ENCODE data around the gene UNC5A.

UNC5A gene

GRCh38 chr5:176810081-176810597 lies at the start of gene UNC5A:
TSS of gene UNC5A (plus strand) at chr5:176810559. CDS start at chr5:176810751, 192 bp downstream.
- H3K36me3 ChIP-seq (ENCODE audit: control insufficient read depth in 2 of 2, insufficient read depth in 2 of 2, low read length in 2 of 2), result no peaks in the 10 kb centered on the region
- no peak within 1 kb of the TSS for H3K27ac ChIP-seq (ENCODE audit: low read length)
- peaks cover 44 to 60% of the 10 kb centered on the region in 2 donors for H3K27me3 ChIP-seq (ENCODE audit: control insufficient read depth in 1 of 2, insufficient read depth in 2 of 2, low read length in 2 of 2)
- H3K4me3 ChIP-seq (ENCODE audit: low read length in 2 of 2), result peak within 1 kb of the TSS in 1 of 2 donors; percentile 35
- H3K9me3 ChIP-seq (ENCODE audit: control insufficient read depth in 2 of 2, low read length in 2 of 2), result no peaks in the 10 kb centered on the region
- H3K9ac ChIP-seq (ENCODE audit: low read length in 2 of 2), result no peak within 1 kb of the TSS
- H3K4me1 ChIP-seq (ENCODE audit: control insufficient read depth, insufficient read depth, low read length), result peaks cover 18% of the 10 kb centered on the region

GRCh38 chr5:176761755-176762154 lies 48.6 kb upstream of the UNC5A start:
- no peaks in the 10 kb centered on the region for H3K4me1 ChIP-seq (ENCODE audit: control insufficient read depth, insufficient read depth, low read length)
- H3K9me3 ChIP-seq (ENCODE audit: control insufficient read depth in 2 of 2, low read length in 2 of 2), result peaks cover 0 to 5% of the 10 kb centered on the region in 2 donors
- H3K27ac ChIP-seq (ENCODE audit: low read length), result no peak overlapping the region
- no peaks in the 10 kb centered on the region for H3K27me3 ChIP-seq (ENCODE audit: control insufficient read depth in 1 of 2, insufficient read depth in 2 of 2, low read length in 2 of 2)
- no peak overlapping the region for H3K4me3 ChIP-seq (ENCODE audit: low read length in 2 of 2)
- H3K36me3 ChIP-seq (ENCODE audit: control insufficient read depth in 2 of 2, insufficient read depth in 2 of 2, low read length in 2 of 2), result no peaks in the 10 kb centered on the region
- H3K9ac ChIP-seq (ENCODE audit: low read length in 2 of 2), result no peak overlapping the region

GRCh38 chr5:176762489-176762888 lies 47.9 kb upstream of the UNC5A start:
- Histone ChIP-seq H3K9ac (ENCODE audit: low read length in 2 of 2) (no peak overlapping the region), H3K4me1 (ENCODE audit: control insufficient read depth, insufficient read depth, low read length) (no peaks in the 10 kb centered on the region), H3K27me3 (ENCODE audit: control insufficient read depth in 1 of 2, insufficient read depth in 2 of 2, low read length in 2 of 2) (no peaks in the 10 kb centered on the region), H3K9me3 (ENCODE audit: control insufficient read depth in 2 of 2, low read length in 2 of 2) (peaks cover 0 to 5% of the 10 kb centered on the region in 2 donors), H3K4me3 (ENCODE audit: low read length in 2 of 2) (no peak overlapping the region), H3K27ac (ENCODE audit: low read length) (no peak overlapping the region), H3K36me3 (ENCODE audit: control insufficient read depth in 2 of 2, insufficient read depth in 2 of 2, low read length in 2 of 2) (no peaks in the 10 kb centered on the region)

- Histone ChIP-seq H3K9me3 (ENCODE audit: control insufficient read depth in 2 of 2, low read length in 2 of 2) (peaks cover 0 to 5% of the 10 kb centered on the region in 2 donors), H3K4me1 (ENCODE audit: control insufficient read depth, insufficient read depth, low read length) (no peaks in the 10 kb centered on the region), H3K27me3 (ENCODE audit: control insufficient read depth in 1 of 2, insufficient read depth in 2 of 2, low read length in 2 of 2) (peaks cover 0 to 5% of the 10 kb centered on the region in 2 donors), H3K36me3 (ENCODE audit: control insufficient read depth in 2 of 2, insufficient read depth in 2 of 2, low read length in 2 of 2) (no peaks in the 10 kb centered on the region), H3K9ac (ENCODE audit: low read length in 2 of 2) (no peak overlapping the region), H3K4me3 (ENCODE audit: low read length in 2 of 2) (no peak overlapping the region), H3K27ac (ENCODE audit: low read length) (no peak overlapping the region)
These were observed 44.7 kb upstream of the UNC5A start for GRCh38 chr5:176765687-176766086.

GRCh38 chr5:176768174-176768970 lies 42.0 kb upstream of the UNC5A start:
- H3K36me3 ChIP-seq (ENCODE audit: control insufficient read depth in 2 of 2, insufficient read depth in 2 of 2, low read length in 2 of 2), result no peaks in the 10 kb centered on the region
- peaks cover 0 to 5% of the 10 kb centered on the region in 2 donors for H3K9me3 ChIP-seq (ENCODE audit: control insufficient read depth in 2 of 2, low read length in 2 of 2)
- H3K27ac ChIP-seq (ENCODE audit: low read length), result no peak overlapping the region
- H3K27me3 ChIP-seq (ENCODE audit: control insufficient read depth in 1 of 2, insufficient read depth in 2 of 2, low read length in 2 of 2), result peaks cover 0 to 5% of the 10 kb centered on the region in 2 donors
- H3K9ac ChIP-seq (ENCODE audit: low read length in 2 of 2), result no peak overlapping the region
- no peak overlapping the region for H3K4me3 ChIP-seq (ENCODE audit: low read length in 2 of 2)
- no peaks in the 10 kb centered on the region for H3K4me1 ChIP-seq (ENCODE audit: control insufficient read depth, insufficient read depth, low read length)

GRCh38 chr5:176769911-176770310 lies 40.4 kb upstream of the UNC5A start:
- Histone ChIP-seq H3K27me3 (ENCODE audit: control insufficient read depth in 1 of 2, insufficient read depth in 2 of 2, low read length in 2 of 2) (peaks cover 0 to 5% of the 10 kb centered on the region in 2 donors), H3K36me3 (ENCODE audit: control insufficient read depth in 2 of 2, insufficient read depth in 2 of 2, low read length in 2 of 2) (no peaks in the 10 kb centered on the region), H3K9ac (ENCODE audit: low read length in 2 of 2) (no peak overlapping the region), H3K27ac (ENCODE audit: low read length) (no peak overlapping the region), H3K4me3 (ENCODE audit: low read length in 2 of 2) (no peak overlapping the region), H3K9me3 (ENCODE audit: control insufficient read depth in 2 of 2, low read length in 2 of 2) (peaks cover 0 to 5% of the 10 kb centered on the region in 2 donors), H3K4me1 (ENCODE audit: control insufficient read depth, insufficient read depth, low read length) (no peaks in the 10 kb centered on the region)

GRCh38 chr5:176770431-176770830 lies 39.9 kb upstream of the UNC5A start:
- Histone ChIP-seq H3K4me1 (ENCODE audit: control insufficient read depth, insufficient read depth, low read length) (no peaks in the 10 kb centered on the region), H3K27ac (ENCODE audit: low read length) (no peak overlapping the region), H3K27me3 (ENCODE audit: control insufficient read depth in 1 of 2, insufficient read depth in 2 of 2, low read length in 2 of 2) (peaks cover 0 to 5% of the 10 kb centered on the region in 2 donors), H3K36me3 (ENCODE audit: control insufficient read depth in 2 of 2, insufficient read depth in 2 of 2, low read length in 2 of 2) (no peaks in the 10 kb centered on the region), H3K9me3 (ENCODE audit: control insufficient read depth in 2 of 2, low read length in 2 of 2) (peaks cover 0 to 5% of the 10 kb centered on the region in 2 donors), H3K9ac (ENCODE audit: low read length in 2 of 2) (no peak overlapping the region), H3K4me3 (ENCODE audit: low read length in 2 of 2) (no peak overlapping the region)

GRCh38 chr5:176771102-176771845 lies 39.1 kb upstream of the UNC5A start:
- Histone ChIP-seq H3K27me3 (ENCODE audit: control insufficient read depth in 1 of 2, insufficient read depth in 2 of 2, low read length in 2 of 2) (peaks cover 0 to 5% of the 10 kb centered on the region in 2 donors), H3K4me3 (ENCODE audit: low read length in 2 of 2) (no peak overlapping the region), H3K9me3 (ENCODE audit: control insufficient read depth in 2 of 2, low read length in 2 of 2) (peaks cover 0 to 2% of the 10 kb centered on the region in 2 donors)

GRCh38 chr5:176772271-176773210 lies 37.8 kb upstream of the UNC5A start:
- Histone ChIP-seq H3K27ac (ENCODE audit: low read length) (no peak overlapping the region), H3K4me1 (ENCODE audit: control insufficient read depth, insufficient read depth, low read length) (no peaks in the 10 kb centered on the region), H3K27me3 (ENCODE audit: control insufficient read depth in 1 of 2, insufficient read depth in 2 of 2, low read length in 2 of 2) (peaks cover 2 to 7% of the 10 kb centered on the region in 2 donors), H3K9me3 (ENCODE audit: control insufficient read depth in 2 of 2, low read length in 2 of 2) (no peaks in the 10 kb centered on the region), H3K4me3 (ENCODE audit: low read length in 2 of 2) (no peak overlapping the region), H3K9ac (ENCODE audit: low read length in 2 of 2) (no peak overlapping the region), H3K36me3 (ENCODE audit: control insufficient read depth in 2 of 2, insufficient read depth in 2 of 2, low read length in 2 of 2) (no peaks in the 10 kb centered on the region)

More at GRCh38 chr5:176771102-176771845, 39.1 kb upstream of the UNC5A start:
- Histone ChIP-seq H3K36me3 (ENCODE audit: control insufficient read depth in 2 of 2, insufficient read depth in 2 of 2, low read length in 2 of 2) (no peaks in the 10 kb centered on the region), H3K27ac (ENCODE audit: low read length) (no peak overlapping the region), H3K4me1 (ENCODE audit: control insufficient read depth, insufficient read depth, low read length) (no peaks in the 10 kb centered on the region), H3K9ac (ENCODE audit: low read length in 2 of 2) (no peak overlapping the region)

Measured in stomach smooth muscle (tissue), 2 donors.